HepG2 (cell line): ENCODE results near the gene SLC25A36. TPM values are rescaled to one million over a fixed set of nuclear protein-coding genes. Genes with fewer than 3 reads are reported as not detected.
A peak's percentile ranks its signal among the peaks of the same experiment; 100 is the strongest.

Source experiments
- ATAC-seq: fragments of 200-7000 bp; cut with Tn5 transposase; 3 replicates; pipeline ENCODE4 v1.9.1; 2020; ENCODE audit warnings: mild to moderate bottlenecking, moderate library complexity
- BruUV-seq: library from RNA; stranded (reverse); fragments of 400-500 nt; replicated peaks from 2 replicates; lab custom pipeline; 2021; lab: Mats Ljungman, UMichigan
- CTCF ChIA-PET: fragments of 300-600 bp; formaldehyde crosslinking; extraction: SDS; loops from one replicate; lab custom pipeline; 2021; ENCODE audit warnings: low total read pairs, inconsistent platforms, low intra/inter-chr PET ratio; lab: Yijun Ruan, JAX
- POLR2A ChIA-PET: fragments of 350-600 bp; sonication (Branson Sonifier 250); formaldehyde crosslinking; loops from one replicate; lab custom pipeline; 2020; ENCODE audit warnings: antibody characterized with exemption, inconsistent platforms; lab: Yijun Ruan, JAX
- DNase-seq: peaks from one replicate; pipeline ENCODE4 v3.0.0-alpha.2; 2015; ENCODE audit warnings: low spot score
- FAIRE-seq: peaks from 3 replicates; lab custom pipeline; 2011; peaks lifted over from hg19 to GRCh38; lab: Jason Lieb, UNC
- H2AFZ ChIP-seq: one replicate; pipeline ENCODE4 v1.6.1; 2011; ENCODE audit warnings: low read length, inconsistent platforms
- H3K27ac ChIP-seq: fragments of 300-600 bp; 3 replicates; pipeline ENCODE4 v1.8.0; 2011; ENCODE audit warnings: mixed run types, mild to moderate bottlenecking, mixed read lengths, low read length, inconsistent platforms; ENCODE audit not compliant: insufficient read depth; ENCODE audit errors: extremely low read length
- H3K27me3 ChIP-seq, 2 experiments: fragments of 200-600 bp in 1 of 2; 2 replicates in 1 of 2; 3 replicates in 1 of 2; pipeline versions ENCODE4 v1.6.0 to v1.8.0; 2011; ENCODE audit warnings: low read length in 2 of 2, mild to moderate bottlenecking in 2 of 2, moderate library complexity in 2 of 2, inconsistent platforms in 1 of 2; ENCODE audit not compliant: insufficient read depth in 2 of 2, control insufficient read depth in 1 of 2
- H3K36me3 ChIP-seq, 2 experiments: fragments of 200-600 bp in 1 of 2; replicated peaks in 1 of 2; 2 replicates in 1 of 2; 3 replicates in 1 of 2; pipeline versions ENCODE4 v1.5.1 to v1.8.0; 2011; ENCODE audit warnings: low read length in 2 of 2, inconsistent platforms in 1 of 2; ENCODE audit not compliant: insufficient read depth in 2 of 2, control insufficient read depth in 1 of 2
- H3K4me1 ChIP-seq: 2 replicates; pipeline ENCODE4 v1.5.1; 2012; ENCODE audit warnings: low read length, inconsistent platforms; ENCODE audit not compliant: insufficient read depth
- H3K4me2 ChIP-seq: 2 replicates; pipeline ENCODE4 v1.6.0; 2011; ENCODE audit warnings: low read depth, low read length, inconsistent platforms
- H3K4me3 ChIP-seq, 3 experiments: fragments of 200-600 bp in 1 of 3; sonication (generic), shearing (Covaris generic) in 1 of 3; replicated peaks in 1 of 3; 2 replicates each; pipeline ENCODE4 v1.5.1; 2011 to 2016; ENCODE audit warnings: low read length in 3 of 3, inconsistent platforms in 2 of 3, low read depth in 2 of 3, mild to moderate bottlenecking in 2 of 3, control low read depth in 1 of 3, mixed read lengths in 1 of 3; ENCODE audit not compliant: insufficient read depth in 1 of 3
- H3K79me2 ChIP-seq: one replicate; pipeline ENCODE4 v1.6.1; 2011; ENCODE audit warnings: low read length, inconsistent platforms; ENCODE audit not compliant: insufficient read depth
- H3K9ac ChIP-seq: 2 replicates; pipeline ENCODE4 v1.6.0; 2011; ENCODE audit warnings: mild to moderate bottlenecking, low read depth, low read length, inconsistent platforms; ENCODE audit not compliant: insufficient read depth
- H3K9me3 ChIP-seq: 2 replicates; pipeline ENCODE4 v1.5.1; 2012; ENCODE audit warnings: mild to moderate bottlenecking, low read length
- H4K20me1 ChIP-seq: 2 replicates; pipeline ENCODE4 v1.6.0; 2011; ENCODE audit warnings: inconsistent platforms, mild to moderate bottlenecking, low read length, moderate library complexity; ENCODE audit not compliant: insufficient read depth
- CHD2 ChIP-seq: IDR thresholded peaks from 2 replicates; pipeline ENCODE4 v1.6.1; 2011; ENCODE audit warnings: low read depth, low read length, improper control_type of control experiment
- GZF1 ChIP-seq: sonication (generic); formaldehyde crosslinking; IDR thresholded peaks from 2 replicates; pipeline ENCODE4 v1.5.1; 2020; ENCODE audit warnings: mild to moderate bottlenecking, missing genetic modification reagents
- HDAC2 ChIP-seq: sonication (generic); formaldehyde crosslinking; IDR thresholded peaks from 2 replicates; pipeline ENCODE4 v1.4.0; 2020; ENCODE audit warnings: missing genetic modification reagents
- NONO ChIP-seq, 2 experiments: fragments of 450-650 bp in 1 of 2; sonication (generic) in 1 of 2; formaldehyde crosslinking in 1 of 2; IDR thresholded peaks in 1 of 2; conservative IDR thresholded peaks in 1 of 2; 2 replicates each; pipeline versions ENCODE4 v1.6.1 to v1.8.0; 2017 to 2022; ENCODE audit warnings: mild to moderate bottlenecking in 1 of 2, missing genetic modification reagents in 1 of 2, moderate library complexity in 1 of 2
- SUZ12 ChIP-seq: fragments of 150-350 bp; IDR thresholded peaks from 2 replicates; pipeline ENCODE4 v1.6.1; 2014; ENCODE audit warnings: low read depth, low read length
- TSC22D2 ChIP-seq: sonication (generic); formaldehyde crosslinking; IDR thresholded peaks from 2 replicates; pipeline ENCODE4 v1.5.1; 2020; ENCODE audit warnings: missing genetic modification reagents, mild to moderate bottlenecking, borderline replicate concordance
- ZFP82 ChIP-seq: sonication (generic); formaldehyde crosslinking; IDR thresholded peaks from 2 replicates; pipeline ENCODE4 v1.5.1; 2020; ENCODE audit warnings: mild to moderate bottlenecking, missing genetic modification reagents, borderline replicate concordance
- ZHX2 ChIP-seq, 2 experiments: sonication (generic) in 1 of 2; formaldehyde crosslinking in 1 of 2; IDR thresholded peaks; 2 replicates each; pipeline versions ENCODE4 v1.6.1 to v1.9.0; 2014 to 2022; ENCODE audit warnings: antibody characterized with exemption in 1 of 2, borderline replicate concordance in 1 of 2, inconsistent platforms in 1 of 2, low read depth in 1 of 2, missing genetic modification reagents in 1 of 2
- ZNF121 ChIP-seq: sonication (generic); formaldehyde crosslinking; IDR thresholded peaks from 2 replicates; pipeline ENCODE4 v1.5.0; 2020; ENCODE audit warnings: mild to moderate bottlenecking, missing genetic modification reagents
- ZNF317 ChIP-seq: sonication (generic); formaldehyde crosslinking; IDR thresholded peaks from 2 replicates; pipeline ENCODE4 v1.5.0; 2020; ENCODE audit warnings: mild to moderate bottlenecking, missing genetic modification reagents
- ZNF598 ChIP-seq: sonication (generic); formaldehyde crosslinking; IDR thresholded peaks from 2 replicates; pipeline ENCODE4 v1.5.1; 2020; ENCODE audit warnings: mild to moderate bottlenecking, missing genetic modification reagents, borderline replicate concordance
- ZZZ3 ChIP-seq: sonication (generic); formaldehyde crosslinking; IDR thresholded peaks from 2 replicates; pipeline ENCODE4 v1.4.0; 2020; ENCODE audit warnings: missing genetic modification reagents, mild to moderate bottlenecking, borderline replicate concordance
- WGBS: methylation state at CpG from one replicate; pipeline ENCODE4 v1.1.6; 2017; ENCODE audit warnings: low lambda C conversion rate; 5-methylcytosine and 5-hydroxymethylcytosine counted together
- in situ Hi-C: cut with HindIII; loops from 2 replicates; pipeline ENCODE4 v1.10.0; 2017; ENCODE audit warnings: low pct_unique_long_range_greater_than_20kb; ENCODE audit not compliant: extremely low pct_ligation_motif_present
- intact Hi-C: fragments of 100-400 bp; cut with micrococcal nuclease; formaldehyde crosslinking; loops from one replicate; pipeline ENCODE4 v1.10.0; 2022; ENCODE audit not compliant: unreplicated experiment
- polyA plus RNA-seq, 8 experiments: library from polyadenylated mRNA; depleted of rRNA in 3 of 8; stranded (reverse) in 7 of 8; unstranded in 1 of 8; fragments of >200 nt; fragmentation: Illumina TruSeq in 4 of 8; extraction: Trizol in 4 of 8; gene quantifications; 2 replicates each; pipeline versions ENCODE4 v1.2.1 to v1.2.3, GENCODE V29; 2011 to 2016; ENCODE audit warnings: low read depth in 4 of 8, missing spikeins in 1 of 8, mixed read lengths in 1 of 8; ENCODE audit not compliant: insufficient read depth in 1 of 8
- total RNA-seq, 5 experiments: library from RNA; depleted of rRNA; stranded (reverse); fragments of >200 nt; fragmentation: Illumina TruSeq; extraction: Trizol; gene quantifications; 2 replicates each; pipeline ENCODE4 v1.2.3, GENCODE V29; 2016; ENCODE audit warnings: low read depth in 1 of 5
- TF ChIP-seq, protein P1 (sequence below): sonication (generic); formaldehyde crosslinking; IDR thresholded peaks from 2 replicates; pipeline ENCODE4 v1.8.0; 2022; ENCODE audit warnings: missing genetic modification reagents, mild to moderate bottlenecking, moderate library complexity, borderline replicate concordance

The SLC25A36 gene
- total and polyA plus RNA-seq, 2 of the 13 experiments (the other 11 are each of a cell fraction or from before 2014, with no cell fraction given) = 30.6 to 85.6 TPM

DNA sequence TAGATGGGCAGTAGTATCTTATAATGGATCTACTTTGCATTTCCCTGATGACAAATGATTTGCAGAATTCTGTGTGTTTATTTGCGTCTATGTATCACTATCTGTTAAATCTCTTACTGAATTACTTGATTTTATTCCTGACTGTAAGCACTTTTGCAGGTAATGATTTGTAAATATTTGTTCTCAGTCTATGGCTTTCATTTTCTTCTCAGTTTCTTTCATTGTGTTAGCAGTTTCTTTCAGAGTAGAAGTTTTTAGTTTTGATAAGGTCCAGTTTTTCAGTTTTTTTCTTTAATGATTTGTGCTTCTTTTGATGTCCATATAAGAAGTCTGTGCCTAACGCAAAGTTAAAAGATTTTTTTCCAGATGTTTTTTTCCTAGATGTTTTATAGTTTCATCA is 12.9 kb downstream of the SLC25A36 start (continued):
- TF ChIP-seq ZNF598 (CRISPR knock-in tag) = no peak
- no peak for TF ChIP-seq CHD2
- no peak for TF ChIP-seq ZFP82 (CRISPR knock-in tag)
- no peak for TF ChIP-seq TSC22D2 (CRISPR knock-in tag)
- TF ChIP-seq NONO (IDR thresholded peaks at IDR 0.05) = no peak
- no peak for TF ChIP-seq NONO (CRISPR knock-in tag; conservative IDR thresholded peaks at IDR 0.05)
- TF ChIP-seq, protein P1, sequence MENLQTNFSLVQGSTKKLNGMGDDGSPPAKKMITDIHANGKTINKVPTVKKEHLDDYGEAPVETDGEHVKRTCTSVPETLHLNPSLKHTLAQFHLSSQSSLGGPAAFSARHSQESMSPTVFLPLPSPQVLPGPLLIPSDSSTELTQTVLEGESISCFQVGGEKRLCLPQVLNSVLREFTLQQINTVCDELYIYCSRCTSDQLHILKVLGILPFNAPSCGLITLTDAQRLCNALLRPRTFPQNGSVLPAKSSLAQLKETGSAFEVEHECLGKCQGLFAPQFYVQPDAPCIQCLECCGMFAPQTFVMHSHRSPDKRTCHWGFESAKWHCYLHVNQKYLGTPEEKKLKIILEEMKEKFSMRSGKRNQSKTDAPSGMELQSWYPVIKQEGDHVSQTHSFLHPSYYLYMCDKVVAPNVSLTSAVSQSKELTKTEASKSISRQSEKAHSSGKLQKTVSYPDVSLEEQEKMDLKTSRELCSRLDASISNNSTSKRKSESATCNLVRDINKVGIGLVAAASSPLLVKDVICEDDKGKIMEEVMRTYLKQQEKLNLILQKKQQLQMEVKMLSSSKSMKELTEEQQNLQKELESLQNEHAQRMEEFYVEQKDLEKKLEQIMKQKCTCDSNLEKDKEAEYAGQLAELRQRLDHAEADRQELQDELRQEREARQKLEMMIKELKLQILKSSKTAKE (CRISPR knock-in tag) = no peak
- no peak for TF ChIP-seq ZNF317
- TF ChIP-seq ZZZ3 (CRISPR knock-in tag) = no peak
- TF ChIP-seq, all 625 proteins: peak for 0

- H3K4me2 ChIP-seq = no peak overlapping the region
- CTCF ChIA-PET = no interaction called here
- peaks cover 75% of the 10 kb centered on the region for H3K79me2 ChIP-seq
- H3K36me3 ChIP-seq = peaks cover 2 to 29% of the 10 kb centered on the region in 2 experiments; a peak in 4 of 5 replicates
- ATAC-seq = no peak
- no peak overlapping the region for H3K27ac ChIP-seq
- no peak overlapping the region for H3K9ac ChIP-seq
- H2AFZ ChIP-seq = no peak overlapping the region
- FAIRE-seq = no peak
- TF ChIP-seq HDAC2 (CRISPR knock-in tag) (no peak), ZHX2 (IDR thresholded peaks at IDR 0.05; ENCODE audit: low read depth) (no peak), ZHX2 (CRISPR knock-in tag; IDR thresholded peaks at IDR 0.05; ENCODE audit: borderline replicate concordance) (no peak), GZF1 (CRISPR knock-in tag) (no peak), SUZ12 (no peak), ZNF121 (CRISPR knock-in tag) (peak; percentile 93)
- in situ Hi-C loops (no loop called here), intact Hi-C loops (loop anchor here (2.0 kb wide), 1 partner anchor 13 kb away; no protein-coding TSS in a partner anchor)
- 94% methylated on average over 3 of the region's 3 CpGs for WGBS
- no peak overlapping the region for H3K4me3 ChIP-seq
- no peaks in the 10 kb centered on the region for H3K9me3 ChIP-seq
- peaks cover 84% of the 10 kb centered on the region for H3K4me1 ChIP-seq
- peaks cover 78% of the 10 kb centered on the region for H4K20me1 ChIP-seq
- POLR2A ChIA-PET = interaction anchor here (2.2 to 6.5 kb wide), 2 partner anchors 11 to 13 kb away, joined by 8 to 37 read pairs; partner anchors contain the start of gene SLC25A36
- H3K27me3 ChIP-seq = no peaks in the 10 kb centered on the region
- no TSS peak for BruUV-seq
- no peak for DNase-seq
Measured at GRCh38 chr3:140955645-140956044, 14.0 kb downstream of the SLC25A36 start.
